Gastroesophageal sphincter (tissue), 4 donors: Measurements from ENCODE around the gene HMX3. TPM values are rescaled to one million over a fixed set of nuclear protein-coding genes. Genes with fewer than 3 reads are reported as not detected.

Experiments
- total RNA-seq, 4 donors: library from RNA; depleted of rRNA; stranded (reverse); fragments of >200 nt; gene quantifications; one replicate each; pipeline ENCODE4 v1.1.0, GENCODE V29; 2016

Gene HMX3
- total RNA-seq, 4 donors from 2014 or later = 1.1 TPM; not detected in 3

Other genes starting within 250 kb of the HMX3 start
- gene FAM24A, start 225.4 kb upstream of the HMX3 start, total RNA-seq = not detected
- 10 to 100 TPM in 1 of 4 donors, 1 to 10 TPM in 3; 4.0 to 12.9 (median 7.1) TPM for gene C10orf88, start 181.7 kb upstream of the HMX3 start, total RNA-seq
- 10 to 100 TPM in 1 of 4 donors, 1 to 10 TPM in 2, under 1 TPM in 1; 0.79 to 12.3 (median 1.7) TPM for gene PSTK, start 155.6 kb upstream of the HMX3 start, total RNA-seq
- gene IKZF5, start 127.2 kb upstream of the HMX3 start, total RNA-seq = 10 to 100 TPM in 2 of 4 donors, 1 to 10 TPM in 2; 5.8 to 14.3 (median 9.5) TPM
- 10 to 100 TPM; 12.1 to 28.2 (median 16.3) TPM for gene ACADSB, start 127.0 kb upstream of the HMX3 start, total RNA-seq
- not detected for gene HMX2, start 12.2 kb downstream of the HMX3 start, total RNA-seq
- gene BUB3, start 18.4 kb downstream of the HMX3 start, total RNA-seq = 100 to 1,000 TPM in 1 of 4 donors, 10 to 100 TPM in 3; 69.4 to 103 (median 75.9) TPM